H1 (cell line): ENCODE data around the gene OLFM2.

Experiments used
- ASH2L ChIP-seq: fragments of 200-600, 300-600 bp; sonication (generic); IDR thresholded peaks from one replicate; pipeline ENCODE4 v1.7.1; 2017; ENCODE audit warnings: low read length
- JUN ChIP-seq: IDR thresholded peaks from 2 replicates; pipeline ENCODE4 v1.6.1; 2011; ENCODE audit warnings: low read depth, mild to moderate bottlenecking, improper control_type of control experiment, low read length
- KDM4A ChIP-seq: IDR thresholded peaks from one replicate; pipeline ENCODE4 v1.7.1; 2012; ENCODE audit warnings: low read depth, mild to moderate bottlenecking, moderate library complexity, low read length, inconsistent platforms; ENCODE audit not compliant: severe bottlenecking
- POLR2AphosphoS5 ChIP-seq: IDR thresholded peaks from 2 replicates; pipeline ENCODE4 v1.6.1; 2011; ENCODE audit warnings: low read depth, low read length
- RAD21 ChIP-seq, 2 experiments: IDR thresholded peaks in 1 of 2; conservative IDR thresholded peaks in 1 of 2; 2 replicates each; pipeline ENCODE4 v1.6.1; 2011; ENCODE audit warnings: low read depth in 2 of 2, low read length in 2 of 2, improper control_type of control experiment in 1 of 2, inconsistent platforms in 1 of 2, mild to moderate bottlenecking in 1 of 2, moderate library complexity in 1 of 2
- SRF ChIP-seq: IDR thresholded peaks from 2 replicates; pipeline ENCODE4 v1.6.1; 2011; ENCODE audit warnings: mild to moderate bottlenecking, low read depth, low read length, moderate library complexity
- TCF12 ChIP-seq: IDR thresholded peaks from 2 replicates; pipeline ENCODE4 v1.6.1; 2011; ENCODE audit warnings: low read depth, mild to moderate bottlenecking, low read length
- TF ChIP-seq, protein P1 (sequence below), 3 experiments: IDR thresholded peaks; 1 replicate in 2 of 3; 2 replicates in 1 of 3; pipeline versions ENCODE4 v1.5.1 to v1.6.1; 2011; ENCODE audit warnings: low read length in 3 of 3, mild to moderate bottlenecking in 3 of 3, inconsistent platforms in 2 of 3, low read depth in 1 of 3, moderate library complexity in 1 of 3; ENCODE audit not compliant: insufficient read depth in 1 of 3; ENCODE audit errors: control extremely low read depth in 1 of 3
- TF ChIP-seq, protein P2 (sequence below): IDR thresholded peaks from 2 replicates; pipeline ENCODE4 v1.6.1; 2011; ENCODE audit warnings: low read depth, mild to moderate bottlenecking, low read length; ENCODE audit not compliant: insufficient read depth

DNA sequence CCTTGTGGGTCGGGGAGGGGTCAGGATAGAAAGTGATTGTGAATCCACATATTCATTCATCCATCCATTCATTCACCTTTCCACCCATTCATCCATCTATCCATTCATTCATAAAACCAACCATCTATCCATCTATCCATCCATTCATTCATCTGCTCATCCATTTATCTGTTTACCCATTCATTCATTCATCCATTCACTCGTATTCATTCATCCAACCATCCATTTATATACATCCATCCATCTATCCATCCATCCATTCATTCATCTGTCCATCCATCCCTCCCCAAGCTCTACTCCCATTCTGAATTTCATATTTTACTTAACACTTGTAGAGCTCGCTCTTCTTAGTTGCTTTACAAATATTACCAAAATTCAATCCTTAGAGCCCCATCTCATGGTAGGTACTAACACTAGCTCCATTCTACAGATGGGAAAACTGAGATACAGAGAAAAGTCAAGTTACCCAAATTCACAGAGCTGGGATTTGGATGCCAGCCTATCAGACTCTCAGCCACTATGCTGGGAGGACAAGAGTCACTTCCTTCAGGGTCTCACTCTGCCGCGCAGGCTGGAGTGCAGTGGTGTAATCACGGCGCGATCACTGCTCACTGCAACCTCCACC is 63.6 kb downstream of the OLFM2 start:
- TF ChIP-seq TCF12 = no peak
- TF ChIP-seq, protein P1, sequence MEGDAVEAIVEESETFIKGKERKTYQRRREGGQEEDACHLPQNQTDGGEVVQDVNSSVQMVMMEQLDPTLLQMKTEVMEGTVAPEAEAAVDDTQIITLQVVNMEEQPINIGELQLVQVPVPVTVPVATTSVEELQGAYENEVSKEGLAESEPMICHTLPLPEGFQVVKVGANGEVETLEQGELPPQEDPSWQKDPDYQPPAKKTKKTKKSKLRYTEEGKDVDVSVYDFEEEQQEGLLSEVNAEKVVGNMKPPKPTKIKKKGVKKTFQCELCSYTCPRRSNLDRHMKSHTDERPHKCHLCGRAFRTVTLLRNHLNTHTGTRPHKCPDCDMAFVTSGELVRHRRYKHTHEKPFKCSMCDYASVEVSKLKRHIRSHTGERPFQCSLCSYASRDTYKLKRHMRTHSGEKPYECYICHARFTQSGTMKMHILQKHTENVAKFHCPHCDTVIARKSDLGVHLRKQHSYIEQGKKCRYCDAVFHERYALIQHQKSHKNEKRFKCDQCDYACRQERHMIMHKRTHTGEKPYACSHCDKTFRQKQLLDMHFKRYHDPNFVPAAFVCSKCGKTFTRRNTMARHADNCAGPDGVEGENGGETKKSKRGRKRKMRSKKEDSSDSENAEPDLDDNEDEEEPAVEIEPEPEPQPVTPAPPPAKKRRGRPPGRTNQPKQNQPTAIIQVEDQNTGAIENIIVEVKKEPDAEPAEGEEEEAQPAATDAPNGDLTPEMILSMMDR (IDR thresholded peaks at IDR 0.05; ENCODE audit: control extremely low read depth in 1 of 3, insufficient read depth in 1 of 3, low read depth in 1 of 3, low read length in 3 of 3) = no peak
- no peak for TF ChIP-seq POLR2AphosphoS5
- TF ChIP-seq RAD21 (IDR thresholded peaks at IDR 0.05 in 1 of 2, conservative IDR thresholded peaks at IDR 0.05 in 1 of 2; ENCODE audit: low read depth in 2 of 2, low read length in 2 of 2) = no peak
- TF ChIP-seq KDM4A = no peak
- no peak for TF ChIP-seq JUN
- no peak for TF ChIP-seq ASH2L
- TF ChIP-seq SRF = no peak
- TF ChIP-seq, protein P2, sequence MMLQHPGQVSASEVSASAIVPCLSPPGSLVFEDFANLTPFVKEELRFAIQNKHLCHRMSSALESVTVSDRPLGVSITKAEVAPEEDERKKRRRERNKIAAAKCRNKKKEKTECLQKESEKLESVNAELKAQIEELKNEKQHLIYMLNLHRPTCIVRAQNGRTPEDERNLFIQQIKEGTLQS = no peak
